Central memory CD8-positive, alpha-beta T cell (primary cell): ENCODE data around the gene KMT2D.

ENCODE experiments used
- ATAC-seq: fragments of 150-1000 bp; cut with Tn5 transposase; replicated peaks from 2 replicates; pipeline ENCODE4 v1.10.0; 2022; ENCODE audit warnings: mild to moderate bottlenecking, moderate FRiP score, moderate number of reproducible peaks; ENCODE audit not compliant: poor library complexity, severe bottlenecking; ENCODE audit errors: extremely low read depth
- DNase-seq, 2 donors: peaks; one replicate each; pipeline ENCODE4 v3.0.0; 2021; ENCODE audit warnings: low spot score in 2 of 2
- H3K27ac Mint-ChIP-seq: one replicate; pipeline ENCODE4 v1.8.0; 2022; ENCODE audit warnings: low read depth, mild to moderate bottlenecking, moderate library complexity, mixed read lengths
- H3K27me3 Mint-ChIP-seq: one replicate; pipeline ENCODE4 v1.8.0; 2022; ENCODE audit warnings: mixed read lengths
- H3K36me3 Mint-ChIP-seq: one replicate; pipeline ENCODE4 v1.8.0; 2022; ENCODE audit warnings: mild to moderate bottlenecking, moderate library complexity, mixed read lengths; ENCODE audit not compliant: insufficient read depth
- H3K4me1 Mint-ChIP-seq: one replicate; pipeline ENCODE4 v1.8.0; 2022; ENCODE audit warnings: mixed read lengths
- H3K4me3 Mint-ChIP-seq: one replicate; pipeline ENCODE4 v1.8.0; 2022; ENCODE audit warnings: mild to moderate bottlenecking, moderate library complexity, mixed read lengths
- H3K9me3 Mint-ChIP-seq: one replicate; pipeline ENCODE4 v1.8.0; 2022; ENCODE audit warnings: mixed read lengths

KMT2D gene

GRCh38 chr12:49092816-49093406 lies 32.3 kb upstream of the KMT2D start:
- ATAC-seq = no peak
- DNase-seq = no peak
- Mint-ChIP-seq H3K27ac (no peak overlapping the region), H3K36me3 (peaks cover 25% of the 10 kb centered on the region), H3K27me3 (peaks cover 76% of the 10 kb centered on the region), H3K9me3 (no peaks in the 10 kb centered on the region), H3K4me3 (no peak overlapping the region), H3K4me1 (peaks cover 45% of the 10 kb centered on the region)

- DNase-seq (no peak), ATAC-seq (no peak)
- Mint-ChIP-seq H3K36me3 (peaks cover 24% of the 10 kb centered on the region), H3K4me1 (peaks cover 46% of the 10 kb centered on the region), H3K4me3 (peak overlapping the region; percentile 75), H3K9me3 (no peaks in the 10 kb centered on the region), H3K27me3 (peaks cover 76% of the 10 kb centered on the region), H3K27ac (no peak overlapping the region)
Observed at GRCh38 chr12:49092086-49092815, 31.7 kb upstream of the KMT2D start.

- H3K9me3 Mint-ChIP-seq = no peaks in the 10 kb centered on the region
- peaks cover 76% of the 10 kb centered on the region for H3K27me3 Mint-ChIP-seq
- no peak for DNase-seq
- ATAC-seq = no peak
- H3K27ac Mint-ChIP-seq = no peak overlapping the region
- H3K36me3 Mint-ChIP-seq = peaks cover 21% of the 10 kb centered on the region
- peaks cover 46% of the 10 kb centered on the region for H3K4me1 Mint-ChIP-seq
- peak overlapping the region; percentile 75 for H3K4me3 Mint-ChIP-seq
Observed at GRCh38 chr12:49091836-49092085, 31.2 kb upstream of the KMT2D start.

GRCh38 chr12:49091056-49091835 lies 30.7 kb upstream of the KMT2D start:
- H3K9me3 Mint-ChIP-seq = no peaks in the 10 kb centered on the region
- H3K27me3 Mint-ChIP-seq = peaks cover 76% of the 10 kb centered on the region
- peaks cover 46% of the 10 kb centered on the region for H3K4me1 Mint-ChIP-seq
- H3K36me3 Mint-ChIP-seq = peaks cover 18% of the 10 kb centered on the region
- H3K27ac Mint-ChIP-seq = no peak overlapping the region
- H3K4me3 Mint-ChIP-seq = peak overlapping the region; percentile 75
- no peak for ATAC-seq
- no peak for DNase-seq

GRCh38 chr12:49089821-49090773 lies 29.5 kb upstream of the KMT2D start:
- peaks cover 69% of the 10 kb centered on the region for H3K27me3 Mint-ChIP-seq
- peaks cover 40% of the 10 kb centered on the region for H3K4me1 Mint-ChIP-seq
- no peak for DNase-seq
- peak overlapping the region; percentile 75 for H3K4me3 Mint-ChIP-seq
- no peak for ATAC-seq
- no peak overlapping the region for H3K27ac Mint-ChIP-seq
- H3K9me3 Mint-ChIP-seq = no peaks in the 10 kb centered on the region
- H3K36me3 Mint-ChIP-seq = peaks cover 18% of the 10 kb centered on the region

- Mint-ChIP-seq H3K27me3 (peaks cover 57% of the 10 kb centered on the region), H3K4me3 (peak overlapping the region; percentile 13), H3K4me1 (peaks cover 36% of the 10 kb centered on the region)
Observed at GRCh38 chr12:49088932-49089330, 28.3 kb upstream of the KMT2D start.

GRCh38 chr12:49088150-49088931 lies 27.7 kb upstream of the KMT2D start:
- H3K36me3 Mint-ChIP-seq = peaks cover 12% of the 10 kb centered on the region
- no peaks in the 10 kb centered on the region for H3K9me3 Mint-ChIP-seq
- ATAC-seq = peak; percentile 83
- no peak overlapping the region for H3K27ac Mint-ChIP-seq
- H3K27me3 Mint-ChIP-seq = peaks cover 51% of the 10 kb centered on the region
- peaks cover 36% of the 10 kb centered on the region for H3K4me1 Mint-ChIP-seq
- peak; percentile 53 to 59 for DNase-seq
- peak overlapping the region; percentile 13 for H3K4me3 Mint-ChIP-seq

More at GRCh38 chr12:49088932-49089330, 28.3 kb upstream of the KMT2D start:
- ATAC-seq (no peak), DNase-seq (no peak)
- Mint-ChIP-seq H3K9me3 (no peaks in the 10 kb centered on the region), H3K27ac (no peak overlapping the region), H3K36me3 (peaks cover 14% of the 10 kb centered on the region)

- Mint-ChIP-seq H3K27me3 (peaks cover 29% of the 10 kb centered on the region), H3K4me3 (no peak overlapping the region)
Observed at GRCh38 chr12:49086116-49086515, 25.5 kb upstream of the KMT2D start.

GRCh38 chr12:49084438-49084837 lies 23.8 kb upstream of the KMT2D start:
- no peak for DNase-seq
- Mint-ChIP-seq H3K4me1 (peaks cover 11% of the 10 kb centered on the region), H3K27me3 (peaks cover 14% of the 10 kb centered on the region), H3K36me3 (no peaks in the 10 kb centered on the region), H3K27ac (no peak overlapping the region), H3K4me3 (no peak overlapping the region), H3K9me3 (no peaks in the 10 kb centered on the region)
- ATAC-seq = no peak

More at GRCh38 chr12:49086116-49086515, 25.5 kb upstream of the KMT2D start:
- H3K9me3 Mint-ChIP-seq = no peaks in the 10 kb centered on the region
- ATAC-seq (no peak), DNase-seq (no peak)
- H3K36me3 Mint-ChIP-seq = peaks cover 5% of the 10 kb centered on the region
- H3K27ac Mint-ChIP-seq = no peak overlapping the region
- peaks cover 22% of the 10 kb centered on the region for H3K4me1 Mint-ChIP-seq

- DNase-seq = no peak
- no peak for ATAC-seq
- no peaks in the 10 kb centered on the region for H3K4me1 Mint-ChIP-seq
- no peak overlapping the region for H3K4me3 Mint-ChIP-seq
- no peak overlapping the region for H3K27ac Mint-ChIP-seq
- H3K27me3 Mint-ChIP-seq = no peaks in the 10 kb centered on the region
- H3K36me3 Mint-ChIP-seq = no peaks in the 10 kb centered on the region
- H3K9me3 Mint-ChIP-seq = no peaks in the 10 kb centered on the region
Observed at GRCh38 chr12:49079793-49080192, 19.2 kb upstream of the KMT2D start.

GRCh38 chr12:49070971-49071370 lies 10.4 kb upstream of the KMT2D start:
- DNase-seq (no peak), ATAC-seq (no peak)
- peak overlapping the region; percentile 90 for H3K27ac Mint-ChIP-seq
- peaks cover 19% of the 10 kb centered on the region for H3K4me1 Mint-ChIP-seq
- H3K9me3 Mint-ChIP-seq = no peaks in the 10 kb centered on the region
- H3K36me3 Mint-ChIP-seq = peaks cover 2% of the 10 kb centered on the region
- no peaks in the 10 kb centered on the region for H3K27me3 Mint-ChIP-seq
- H3K4me3 Mint-ChIP-seq = no peak overlapping the region
